K562 (cell line): ENCODE data around the gene SDS. TPM values are rescaled to one million over a fixed set of nuclear protein-coding genes. Genes with fewer than 3 reads are reported as not detected.

Source experiments
- CREBBP ChIP-seq: IDR thresholded peaks from one replicate; pipeline ENCODE4 v1.6.1; 2012; ENCODE audit warnings: low read depth, mild to moderate bottlenecking, control low read depth, inconsistent platforms, low read length
- DNMT1 ChIP-seq: fragments of 450-650 bp; IDR thresholded peaks from 2 replicates; pipeline ENCODE4 v1.6.1; 2016; ENCODE audit warnings: antibody characterized with exemption, mild to moderate bottlenecking
- FIP1L1 ChIP-seq: fragments of 200-400 bp; formaldehyde crosslinking; IDR thresholded peaks from 2 replicates; pipeline ENCODE4 v1.6.1; 2018; ENCODE audit warnings: mild to moderate bottlenecking, low read depth, low read length; ENCODE audit not compliant: poor library complexity, severe bottlenecking
- JUNB ChIP-seq: fragments of 450-650 bp; formaldehyde crosslinking; conservative IDR thresholded peaks from 2 replicates; pipeline ENCODE4 v1.4.0; 2020; ENCODE audit warnings: mild to moderate bottlenecking
- KAT8 ChIP-seq: fragments of 450-650 bp; IDR thresholded peaks from 2 replicates; pipeline ENCODE4 v1.6.1; 2016; ENCODE audit warnings: low read depth, mild to moderate bottlenecking
- KDM2B ChIP-seq: fragments of 250-450 bp; sonication (Bioruptor Pico); IDR thresholded peaks from 2 replicates; pipeline ENCODE4 v1.8.0; 2021; ENCODE audit warnings: mild to moderate bottlenecking, moderate library complexity
- KHSRP ChIP-seq: fragments of 450-650 bp; IDR thresholded peaks from 2 replicates; pipeline ENCODE4 v1.6.1; 2017
- MAFF ChIP-seq: IDR thresholded peaks from 2 replicates; pipeline ENCODE4 v1.6.1; 2012; ENCODE audit warnings: low read length, improper control_type of control experiment
- NFRKB ChIP-seq: fragments of 450-650 bp; IDR thresholded peaks from 2 replicates; pipeline ENCODE4 v1.6.1; 2016; ENCODE audit warnings: low read depth
- OTX1 ChIP-seq: fragments of 450-650 bp; formaldehyde crosslinking; IDR thresholded peaks from 2 replicates; pipeline ENCODE4 v1.4.0; 2022; ENCODE audit warnings: mild to moderate bottlenecking
- POLR2G ChIP-seq: fragments of 200-400 bp; formaldehyde crosslinking; IDR thresholded peaks from 2 replicates; pipeline ENCODE4 v1.6.1; 2017; ENCODE audit warnings: low read depth, mild to moderate bottlenecking, antibody characterized with exemption, low read length, moderate library complexity
- RBFOX2 ChIP-seq: fragments of 200-400 bp; formaldehyde crosslinking; IDR thresholded peaks from 2 replicates; pipeline ENCODE4 v1.6.1; 2017; ENCODE audit warnings: low read depth, mild to moderate bottlenecking, low read length, moderate library complexity
- SMARCB1 ChIP-seq: IDR thresholded peaks from 2 replicates; pipeline ENCODE4 v1.6.1; 2011; ENCODE audit warnings: improper control_type of control experiment, low read depth; ENCODE audit not compliant: insufficient read length
- TCF7 ChIP-seq: sonication (generic); IDR thresholded peaks from 2 replicates; pipeline ENCODE4 v1.6.1; 2016; ENCODE audit warnings: antibody characterized with exemption, borderline replicate concordance
- ZNF766 ChIP-seq: fragments of 200-800 bp; sonication (Bioruptor generic); conservative IDR thresholded peaks from 2 replicates; pipeline ENCODE4 v1.6.1; 2016; ENCODE audit warnings: missing genetic modification characterization, missing compliant biosample characterization
- polyA plus RNA-seq, 8 experiments: library from polyadenylated mRNA; depleted of rRNA in 4 of 8; stranded (reverse) in 5 of 8; unstranded in 3 of 8; fragments of >200 nt; fragmentation: Nextera tagmentation in 2 of 8; fragmentation: Illumina TruSeq in 1 of 8; extraction: Ambion mirVana in 2 of 8; extraction: Trizol in 1 of 8; gene quantifications; 2 replicates each; pipeline versions ENCODE4 v1.2.1 to v1.2.3, GENCODE V29; 2011 to 2014; ENCODE audit warnings: inconsistent platforms in 1 of 8, missing spikeins in 1 of 8
- total RNA-seq, 7 experiments: library from RNA; depleted of rRNA in 6 of 7; stranded (reverse); fragments of >200 nt in 6 of 7; fragmentation: Illumina TruSeq in 2 of 7; extraction: Trizol in 2 of 7; gene quantifications; 2 replicates each; pipeline versions ENCODE4 v1.2.1 to v1.2.3, GENCODE V29; 2011 to 2021; ENCODE audit warnings: low replicate concordance in 1 of 7
- TF ChIP-seq, protein P1 (sequence below): fragments of 450-650 bp; IDR thresholded peaks from 2 replicates; pipeline ENCODE4 v1.6.1; 2014; ENCODE audit warnings: low read depth, mild to moderate bottlenecking, moderate library complexity, borderline replicate concordance
- TF ChIP-seq, protein P2 (sequence below): fragments of 450-650 bp; conservative IDR thresholded peaks from 2 replicates; pipeline ENCODE4 v1.6.1; 2016; ENCODE audit warnings: missing genetic modification characterization, low read depth, mild to moderate bottlenecking, missing compliant biosample characterization, moderate library complexity
- TF ChIP-seq, protein P3 (sequence below), 2 experiments: fragments of 450-650 bp in 1 of 2; IDR thresholded peaks; 2 replicates each; pipeline ENCODE4 v1.6.1; 2011 to 2017; ENCODE audit warnings: low read depth in 2 of 2, antibody characterized with exemption in 1 of 2, borderline replicate concordance in 1 of 2, low read length in 1 of 2, mild to moderate bottlenecking in 1 of 2, mixed read lengths in 1 of 2; ENCODE audit not compliant: control insufficient read depth in 1 of 2
- TF ChIP-seq, protein P4 (sequence below): fragments of 250-450 bp; sonication (Bioruptor Pico); IDR thresholded peaks from 2 replicates; pipeline ENCODE4 v1.6.1; 2021; ENCODE audit warnings: mild to moderate bottlenecking
- TF ChIP-seq, protein P5 (sequence below): fragments of 250-450 bp; sonication (Bioruptor Pico); IDR thresholded peaks from 2 replicates; pipeline ENCODE4 v1.8.0; 2021; ENCODE audit warnings: moderate library complexity, mild to moderate bottlenecking, inconsistent platforms

Gene SDS
- total and polyA plus RNA-seq, 9 of the 15 experiments (the other 6 are each of a cell fraction or from before 2014, with no cell fraction given), result 0.07 to 1.1 (median 0.12) TPM; not detected in 1

DNA sequence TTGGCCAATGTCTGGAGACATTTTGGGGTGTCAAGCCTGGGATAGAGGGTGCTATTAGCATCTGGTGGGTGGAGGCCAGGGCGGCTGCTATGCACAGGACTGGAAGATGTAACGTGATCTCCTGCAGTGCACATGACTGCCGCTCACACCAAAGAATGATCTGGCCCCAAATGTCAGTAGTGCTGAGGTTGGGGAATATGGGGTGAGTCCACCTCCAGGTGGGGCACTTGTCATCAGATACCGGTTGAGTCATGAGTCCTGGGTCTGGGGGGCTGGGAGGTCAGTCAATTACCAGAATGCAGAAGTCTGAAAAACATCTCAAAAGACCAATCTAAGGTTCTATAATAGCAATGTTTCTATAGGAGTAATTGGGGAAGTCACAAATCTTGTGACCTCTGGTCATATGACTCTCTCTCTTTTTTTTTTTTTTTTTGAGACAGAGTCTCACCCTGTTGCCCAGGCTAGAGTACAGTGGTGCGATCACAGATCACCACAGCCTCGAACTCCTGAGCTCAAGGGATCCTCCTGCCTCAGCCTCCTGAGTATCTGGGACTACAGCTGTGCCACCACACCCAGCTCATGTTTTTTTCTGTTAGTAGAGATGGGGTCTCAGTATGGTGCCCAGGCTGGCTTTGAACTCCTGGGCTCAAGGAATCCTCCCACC lies 12.5 kb upstream of the SDS start (continued):
- TF ChIP-seq TCF7, result no peak
- no peak for TF ChIP-seq JUNB
- TF ChIP-seq, protein P1, sequence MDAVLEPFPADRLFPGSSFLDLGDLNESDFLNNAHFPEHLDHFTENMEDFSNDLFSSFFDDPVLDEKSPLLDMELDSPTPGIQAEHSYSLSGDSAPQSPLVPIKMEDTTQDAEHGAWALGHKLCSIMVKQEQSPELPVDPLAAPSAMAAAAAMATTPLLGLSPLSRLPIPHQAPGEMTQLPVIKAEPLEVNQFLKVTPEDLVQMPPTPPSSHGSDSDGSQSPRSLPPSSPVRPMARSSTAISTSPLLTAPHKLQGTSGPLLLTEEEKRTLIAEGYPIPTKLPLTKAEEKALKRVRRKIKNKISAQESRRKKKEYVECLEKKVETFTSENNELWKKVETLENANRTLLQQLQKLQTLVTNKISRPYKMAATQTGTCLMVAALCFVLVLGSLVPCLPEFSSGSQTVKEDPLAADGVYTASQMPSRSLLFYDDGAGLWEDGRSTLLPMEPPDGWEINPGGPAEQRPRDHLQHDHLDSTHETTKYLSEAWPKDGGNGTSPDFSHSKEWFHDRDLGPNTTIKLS, result no peak
- TF ChIP-seq FIP1L1, result no peak
- TF ChIP-seq, protein P2, sequence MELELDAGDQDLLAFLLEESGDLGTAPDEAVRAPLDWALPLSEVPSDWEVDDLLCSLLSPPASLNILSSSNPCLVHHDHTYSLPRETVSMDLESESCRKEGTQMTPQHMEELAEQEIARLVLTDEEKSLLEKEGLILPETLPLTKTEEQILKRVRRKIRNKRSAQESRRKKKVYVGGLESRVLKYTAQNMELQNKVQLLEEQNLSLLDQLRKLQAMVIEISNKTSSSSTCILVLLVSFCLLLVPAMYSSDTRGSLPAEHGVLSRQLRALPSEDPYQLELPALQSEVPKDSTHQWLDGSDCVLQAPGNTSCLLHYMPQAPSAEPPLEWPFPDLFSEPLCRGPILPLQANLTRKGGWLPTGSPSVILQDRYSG, result no peak
- no peak for TF ChIP-seq KDM2B (CRISPR knock-in tag)
- no peak for TF ChIP-seq CREBBP
- no peak for TF ChIP-seq KHSRP
- TF ChIP-seq, protein P3, sequence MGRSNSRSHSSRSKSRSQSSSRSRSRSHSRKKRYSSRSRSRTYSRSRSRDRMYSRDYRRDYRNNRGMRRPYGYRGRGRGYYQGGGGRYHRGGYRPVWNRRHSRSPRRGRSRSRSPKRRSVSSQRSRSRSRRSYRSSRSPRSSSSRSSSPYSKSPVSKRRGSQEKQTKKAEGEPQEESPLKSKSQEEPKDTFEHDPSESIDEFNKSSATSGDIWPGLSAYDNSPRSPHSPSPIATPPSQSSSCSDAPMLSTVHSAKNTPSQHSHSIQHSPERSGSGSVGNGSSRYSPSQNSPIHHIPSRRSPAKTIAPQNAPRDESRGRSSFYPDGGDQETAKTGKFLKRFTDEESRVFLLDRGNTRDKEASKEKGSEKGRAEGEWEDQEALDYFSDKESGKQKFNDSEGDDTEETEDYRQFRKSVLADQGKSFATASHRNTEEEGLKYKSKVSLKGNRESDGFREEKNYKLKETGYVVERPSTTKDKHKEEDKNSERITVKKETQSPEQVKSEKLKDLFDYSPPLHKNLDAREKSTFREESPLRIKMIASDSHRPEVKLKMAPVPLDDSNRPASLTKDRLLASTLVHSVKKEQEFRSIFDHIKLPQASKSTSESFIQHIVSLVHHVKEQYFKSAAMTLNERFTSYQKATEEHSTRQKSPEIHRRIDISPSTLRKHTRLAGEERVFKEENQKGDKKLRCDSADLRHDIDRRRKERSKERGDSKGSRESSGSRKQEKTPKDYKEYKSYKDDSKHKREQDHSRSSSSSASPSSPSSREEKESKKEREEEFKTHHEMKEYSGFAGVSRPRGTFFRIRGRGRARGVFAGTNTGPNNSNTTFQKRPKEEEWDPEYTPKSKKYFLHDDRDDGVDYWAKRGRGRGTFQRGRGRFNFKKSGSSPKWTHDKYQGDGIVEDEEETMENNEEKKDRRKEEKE (IDR thresholded peaks at IDR 0.05; ENCODE audit: borderline replicate concordance in 1 of 2, control insufficient read depth in 1 of 2, low read depth in 2 of 2, low read length in 1 of 2), result no peak
- no peak for TF ChIP-seq RBFOX2
- no peak for TF ChIP-seq SMARCB1
- peak; percentile 0; the same call in 1 of the 2 replicates for TF ChIP-seq MAFF
- TF ChIP-seq, protein P4, sequence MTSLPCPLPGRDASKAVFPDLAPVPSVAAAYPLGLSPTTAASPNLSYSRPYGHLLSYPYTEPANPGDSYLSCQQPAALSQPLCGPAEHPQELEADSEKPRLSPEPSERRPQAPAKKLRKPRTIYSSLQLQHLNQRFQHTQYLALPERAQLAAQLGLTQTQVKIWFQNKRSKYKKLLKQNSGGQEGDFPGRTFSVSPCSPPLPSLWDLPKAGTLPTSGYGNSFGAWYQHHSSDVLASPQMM (CRISPR knock-in tag), result no peak
- TF ChIP-seq DNMT1, result no peak
- TF ChIP-seq KAT8, result no peak
- TF ChIP-seq NFRKB, result no peak
- TF ChIP-seq POLR2G, result no peak
- no peak for TF ChIP-seq OTX1 (CRISPR knock-in tag)
- TF ChIP-seq, protein P5, sequence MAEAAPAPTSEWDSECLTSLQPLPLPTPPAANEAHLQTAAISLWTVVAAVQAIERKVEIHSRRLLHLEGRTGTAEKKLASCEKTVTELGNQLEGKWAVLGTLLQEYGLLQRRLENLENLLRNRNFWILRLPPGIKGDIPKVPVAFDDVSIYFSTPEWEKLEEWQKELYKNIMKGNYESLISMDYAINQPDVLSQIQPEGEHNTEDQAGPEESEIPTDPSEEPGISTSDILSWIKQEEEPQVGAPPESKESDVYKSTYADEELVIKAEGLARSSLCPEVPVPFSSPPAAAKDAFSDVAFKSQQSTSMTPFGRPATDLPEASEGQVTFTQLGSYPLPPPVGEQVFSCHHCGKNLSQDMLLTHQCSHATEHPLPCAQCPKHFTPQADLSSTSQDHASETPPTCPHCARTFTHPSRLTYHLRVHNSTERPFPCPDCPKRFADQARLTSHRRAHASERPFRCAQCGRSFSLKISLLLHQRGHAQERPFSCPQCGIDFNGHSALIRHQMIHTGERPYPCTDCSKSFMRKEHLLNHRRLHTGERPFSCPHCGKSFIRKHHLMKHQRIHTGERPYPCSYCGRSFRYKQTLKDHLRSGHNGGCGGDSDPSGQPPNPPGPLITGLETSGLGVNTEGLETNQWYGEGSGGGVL (CRISPR knock-in tag), result no peak
- peak; percentile 65; the same call in 1 of the 2 replicates for TF ChIP-seq ZNF766 (CRISPR knock-in tag)
